A549 (cell line): ENCODE measurements around the gene AKR1C1.
"Not testable (repeated sequence)": the region's sequence is repeated elsewhere in the genome, so short reads cannot be mapped to it uniquely, and the experiment has no call there.

Experiments used
- FOXS1 ChIP-seq: fragments of 250-450 bp; sonication (Bioruptor Pico); IDR thresholded peaks from 2 replicates; pipeline ENCODE4 v1.5.0; 2020; ENCODE audit warnings: mild to moderate bottlenecking, moderate library complexity
- TF ChIP-seq, protein P1 (sequence below): fragments of >200 bp; sonication (Bioruptor Twin); formaldehyde crosslinking; IDR thresholded peaks from 3 replicates; pipeline ENCODE4 v1.5.1; 2016

DNA sequence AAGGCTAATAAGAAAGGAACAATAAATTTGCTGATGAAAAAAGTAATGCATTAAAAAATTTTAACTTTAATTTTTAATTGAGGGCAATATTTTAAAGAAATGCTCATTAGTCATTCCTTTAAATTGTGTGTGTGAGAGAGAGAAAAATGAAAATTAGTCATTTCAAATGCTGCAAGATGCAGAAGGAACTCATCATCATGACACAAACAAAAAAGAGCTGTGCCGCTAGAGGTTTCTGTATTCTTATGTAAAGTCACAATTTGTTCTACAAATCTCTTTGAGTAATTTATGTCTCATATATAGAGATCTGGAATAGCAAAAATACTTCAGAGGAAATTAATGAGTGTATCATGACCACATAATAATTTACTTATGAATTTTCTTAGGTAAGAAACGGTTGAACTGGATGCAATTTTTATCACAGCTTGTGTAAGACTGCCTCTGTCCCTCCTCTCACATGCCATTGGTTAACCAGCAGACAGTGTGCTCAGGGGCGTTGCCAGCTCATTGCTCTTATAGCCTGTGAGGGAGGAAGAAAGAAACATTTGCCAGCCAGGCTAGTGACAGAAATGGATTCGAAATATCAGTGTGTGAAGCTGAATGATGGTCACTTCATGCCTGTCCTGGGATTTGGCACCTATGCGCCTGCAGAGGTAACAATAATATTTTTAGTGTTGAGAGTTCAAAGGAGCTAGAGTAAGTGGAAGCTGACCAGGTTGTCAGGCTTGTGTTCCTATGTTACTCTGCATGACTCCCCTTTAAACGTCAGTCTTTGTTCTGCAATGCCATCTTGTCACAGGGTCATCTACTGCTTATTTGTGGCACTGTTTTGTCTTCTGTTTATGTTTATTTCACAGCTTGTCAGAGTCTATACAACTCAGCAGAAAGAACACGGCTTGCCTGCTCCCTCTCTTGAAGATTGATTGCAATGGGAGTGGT, at the start of gene AKR1C1:
- TF ChIP-seq, protein P1, sequence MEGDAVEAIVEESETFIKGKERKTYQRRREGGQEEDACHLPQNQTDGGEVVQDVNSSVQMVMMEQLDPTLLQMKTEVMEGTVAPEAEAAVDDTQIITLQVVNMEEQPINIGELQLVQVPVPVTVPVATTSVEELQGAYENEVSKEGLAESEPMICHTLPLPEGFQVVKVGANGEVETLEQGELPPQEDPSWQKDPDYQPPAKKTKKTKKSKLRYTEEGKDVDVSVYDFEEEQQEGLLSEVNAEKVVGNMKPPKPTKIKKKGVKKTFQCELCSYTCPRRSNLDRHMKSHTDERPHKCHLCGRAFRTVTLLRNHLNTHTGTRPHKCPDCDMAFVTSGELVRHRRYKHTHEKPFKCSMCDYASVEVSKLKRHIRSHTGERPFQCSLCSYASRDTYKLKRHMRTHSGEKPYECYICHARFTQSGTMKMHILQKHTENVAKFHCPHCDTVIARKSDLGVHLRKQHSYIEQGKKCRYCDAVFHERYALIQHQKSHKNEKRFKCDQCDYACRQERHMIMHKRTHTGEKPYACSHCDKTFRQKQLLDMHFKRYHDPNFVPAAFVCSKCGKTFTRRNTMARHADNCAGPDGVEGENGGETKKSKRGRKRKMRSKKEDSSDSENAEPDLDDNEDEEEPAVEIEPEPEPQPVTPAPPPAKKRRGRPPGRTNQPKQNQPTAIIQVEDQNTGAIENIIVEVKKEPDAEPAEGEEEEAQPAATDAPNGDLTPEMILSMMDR = not testable (repeated sequence)
- not testable (repeated sequence) for TF ChIP-seq FOXS1 (CRISPR knock-in tag)
